ENCODE results near the gene ZNF770.

DNA sequence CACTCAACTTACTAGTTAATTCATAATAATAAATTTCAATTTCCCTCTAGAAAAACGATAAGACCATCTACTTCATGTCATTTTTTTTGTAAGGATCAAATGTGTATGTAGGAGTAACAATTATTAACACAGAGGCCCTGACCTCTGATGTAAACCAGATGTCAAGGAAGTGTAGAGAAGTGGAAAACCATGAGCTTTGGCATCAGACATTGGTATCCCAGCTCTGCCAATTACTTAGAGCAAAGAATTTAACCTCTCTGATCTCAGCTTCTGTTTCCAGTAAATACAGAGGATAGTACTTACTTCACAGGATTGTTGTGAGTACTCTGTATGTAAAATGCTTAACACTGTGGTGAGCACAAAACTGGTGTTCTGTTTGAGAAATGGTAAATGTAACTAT, 36.1 kb downstream of the ZNF770 start:
- TF ChIP-seq, protein P1, sequence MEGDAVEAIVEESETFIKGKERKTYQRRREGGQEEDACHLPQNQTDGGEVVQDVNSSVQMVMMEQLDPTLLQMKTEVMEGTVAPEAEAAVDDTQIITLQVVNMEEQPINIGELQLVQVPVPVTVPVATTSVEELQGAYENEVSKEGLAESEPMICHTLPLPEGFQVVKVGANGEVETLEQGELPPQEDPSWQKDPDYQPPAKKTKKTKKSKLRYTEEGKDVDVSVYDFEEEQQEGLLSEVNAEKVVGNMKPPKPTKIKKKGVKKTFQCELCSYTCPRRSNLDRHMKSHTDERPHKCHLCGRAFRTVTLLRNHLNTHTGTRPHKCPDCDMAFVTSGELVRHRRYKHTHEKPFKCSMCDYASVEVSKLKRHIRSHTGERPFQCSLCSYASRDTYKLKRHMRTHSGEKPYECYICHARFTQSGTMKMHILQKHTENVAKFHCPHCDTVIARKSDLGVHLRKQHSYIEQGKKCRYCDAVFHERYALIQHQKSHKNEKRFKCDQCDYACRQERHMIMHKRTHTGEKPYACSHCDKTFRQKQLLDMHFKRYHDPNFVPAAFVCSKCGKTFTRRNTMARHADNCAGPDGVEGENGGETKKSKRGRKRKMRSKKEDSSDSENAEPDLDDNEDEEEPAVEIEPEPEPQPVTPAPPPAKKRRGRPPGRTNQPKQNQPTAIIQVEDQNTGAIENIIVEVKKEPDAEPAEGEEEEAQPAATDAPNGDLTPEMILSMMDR (IDR thresholded peaks at IDR 0.05; ENCODE audit: extremely low read depth in 1 of 2, insufficient read depth in 1 of 2, low read depth in 1 of 2, low read length in 2 of 2), result no peak
- no peak for TF ChIP-seq EZH2 (IDR thresholded peaks at IDR 0.05; ENCODE audit: borderline replicate concordance, low read depth, low read length, severe bottlenecking)
- no peak for TF ChIP-seq POLR2A (IDR thresholded peaks at IDR 0.05; ENCODE audit: low read depth, low read length)
- TF ChIP-seq POLR2AphosphoS5 (IDR thresholded peaks at IDR 0.05; ENCODE audit: insufficient read depth, low read depth, low read length), result no peak
